GM23248 (cell line): ENCODE data around the gene ST3GAL6. TPM values are rescaled to one million over a fixed set of nuclear protein-coding genes. Genes with fewer than 3 reads are reported as not detected.

Experiments used
- DNase-seq: peaks from one replicate; pipeline ENCODE4 v3.0.0-alpha.2; 2015
- H2AFZ ChIP-seq: fragments of 200-600 bp; sonication (generic); 2 replicates; pipeline ENCODE4 v1.6.1; 2016; ENCODE audit warnings: antibody characterized with exemption
- H3F3A ChIP-seq: fragments of 200-600 bp; sonication (generic); 2 replicates; pipeline ENCODE4 v1.6.1; 2016; ENCODE audit warnings: mild to moderate bottlenecking, antibody characterized with exemption, mixed run types; ENCODE audit not compliant: insufficient read depth
- H3K27ac ChIP-seq: fragments of 200-600 bp; sonication (generic); 2 replicates; pipeline ENCODE4 v1.5.1; 2016; ENCODE audit warnings: mild to moderate bottlenecking
- H3K27me3 ChIP-seq: fragments of 200-600 bp; sonication (generic); replicated peaks from 2 replicates; pipeline ENCODE4 v1.6.1; 2016; ENCODE audit warnings: mild to moderate bottlenecking; ENCODE audit not compliant: insufficient read depth
- H3K36me3 ChIP-seq: fragments of 200-600 bp; sonication (generic); 2 replicates; pipeline ENCODE4 v1.6.1; 2016; ENCODE audit warnings: low read depth, mild to moderate bottlenecking
- H3K4me1 ChIP-seq: fragments of 200-600 bp; sonication (generic); 2 replicates; pipeline ENCODE4 v1.6.1; 2016; ENCODE audit warnings: mild to moderate bottlenecking; ENCODE audit not compliant: insufficient read depth
- H3K4me2 ChIP-seq: fragments of 200-600 bp; sonication (generic); one replicate; pipeline ENCODE4 v1.6.1; 2016; ENCODE audit warnings: mild to moderate bottlenecking; ENCODE audit not compliant: unreplicated experiment
- H3K4me3 ChIP-seq: fragments of 200-600 bp; sonication (generic); 2 replicates; pipeline ENCODE4 v1.5.1; 2016; ENCODE audit warnings: mild to moderate bottlenecking
- H3K79me2 ChIP-seq: fragments of 200-600 bp; sonication (generic); 2 replicates; pipeline ENCODE4 v1.6.1; 2016; ENCODE audit warnings: mild to moderate bottlenecking; ENCODE audit not compliant: insufficient read depth
- H3K9ac ChIP-seq: fragments of 200-600 bp; sonication (generic); 2 replicates; pipeline ENCODE4 v1.6.1; 2016; ENCODE audit warnings: mild to moderate bottlenecking
- H3K9me2 ChIP-seq: fragments of 200-600 bp; sonication (generic); 2 replicates; pipeline ENCODE4 v1.6.1; 2016; ENCODE audit warnings: mixed run types, mild to moderate bottlenecking, moderate library complexity; ENCODE audit not compliant: insufficient read depth
- H3K9me3 ChIP-seq: fragments of 200-600 bp; sonication (generic); one replicate; pipeline ENCODE4 v1.6.1; 2017; ENCODE audit warnings: low read depth
- H4K20me1 ChIP-seq: fragments of 200-600 bp; sonication (generic); 2 replicates; pipeline ENCODE4 v1.6.0; 2016; ENCODE audit not compliant: insufficient read depth
- EZH2 ChIP-seq: fragments of 200-600 bp; sonication (generic); IDR thresholded peaks from 2 replicates; pipeline ENCODE4 v1.6.1; 2018; ENCODE audit warnings: antibody characterized with exemption, mild to moderate bottlenecking; ENCODE audit not compliant: insufficient read depth, poor library complexity, severe bottlenecking
- EZH2phosphoT487 ChIP-seq: fragments of 200-600 bp; sonication (generic); IDR thresholded peaks from 2 replicates; pipeline ENCODE4 v1.6.1; 2018; ENCODE audit warnings: antibody characterized with exemption, moderate library complexity, mild to moderate bottlenecking, low read depth; ENCODE audit not compliant: insufficient read depth
- WGBS, 2 experiments: methylation state at CpG; one replicate each; pipeline ENCODE4 v1.1.6; 2015 to 2017; ENCODE audit warnings: low lambda C conversion rate in 2 of 2, low coverage in 1 of 2; ENCODE audit errors: missing lambda C conversion rate in 2 of 2; 5-methylcytosine and 5-hydroxymethylcytosine counted together
- in situ Hi-C: fragments of 300-500 bp; cut with MboI; formaldehyde crosslinking; loops from 2 replicates; pipeline ENCODE4 v1.15.0; 2020
- polyA plus RNA-seq: library from polyadenylated mRNA; unstranded; fragments of >200 nt; fragmentation: Nextera tagmentation; extraction: Ambion mirVana; gene quantifications from 2 replicates; pipeline ENCODE4 v1.2.1, GENCODE V29; 2016
- total RNA-seq: library from RNA; depleted of rRNA; stranded (reverse); fragments of >200 nt; shearing (Covaris generic); gene quantifications from 2 replicates; pipeline ENCODE4 v1.2.3, GENCODE V29; 2014

ST3GAL6 gene
- total and polyA plus RNA-seq, 2 experiments from 2014 or later, result 1.9 TPM; not detected in 1

DNA sequence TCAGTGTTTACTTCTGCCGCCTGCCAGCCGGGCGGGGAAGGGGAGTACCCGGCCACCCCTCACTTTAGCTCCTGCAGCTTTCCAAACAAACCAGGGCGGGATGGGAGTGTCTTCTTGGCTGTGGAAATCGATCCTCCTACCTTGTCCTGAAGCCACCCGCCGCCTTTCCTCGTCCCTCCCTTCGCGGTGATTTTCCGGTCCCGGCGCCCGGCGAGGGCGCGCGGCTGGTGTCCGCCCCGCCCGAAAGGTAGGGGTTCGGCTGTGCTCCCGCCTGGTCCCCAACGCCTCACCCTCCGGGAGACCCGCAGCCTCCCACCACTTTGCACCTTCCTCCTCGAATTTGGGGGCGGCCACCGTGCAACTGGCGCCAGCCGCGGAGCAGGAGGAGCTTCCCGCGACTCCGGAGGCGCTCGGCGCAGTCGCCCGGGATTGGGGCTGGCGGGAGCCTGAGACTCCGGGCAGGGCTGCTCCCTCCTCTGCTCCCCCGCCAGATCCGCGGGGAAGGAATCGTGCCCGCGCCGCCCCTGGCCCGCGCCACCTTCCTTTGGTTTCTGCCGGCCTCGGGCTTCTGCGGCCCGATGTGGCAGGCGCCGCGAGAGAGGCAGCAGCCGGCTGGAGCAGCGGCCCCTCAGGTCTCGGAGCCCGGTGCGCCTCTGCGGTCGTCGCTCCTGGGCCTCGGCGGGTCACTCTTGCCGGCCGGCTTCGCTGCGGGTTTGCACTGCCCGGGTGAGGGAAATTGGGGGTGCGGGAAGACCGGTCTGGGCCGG is 30.7 kb upstream of the ST3GAL6 start:
- Histone ChIP-seq H3K9ac (no peak overlapping the region), H3K79me2 (no peaks in the 10 kb centered on the region), H3K9me3 (no peaks in the 10 kb centered on the region), H3K4me2 (peak overlapping the region; percentile 40), H3K9me2 (no peaks in the 10 kb centered on the region), H3F3A (no peaks in the 10 kb centered on the region), H2AFZ (peak overlapping the region; percentile 62), H3K4me3 (peak overlapping the region; percentile 66), H3K36me3 (no peaks in the 10 kb centered on the region), H4K20me1 (no peaks in the 10 kb centered on the region), H3K27me3 (peaks cover 66% of the 10 kb centered on the region), H3K27ac (no peak overlapping the region), H3K4me1 (peaks cover 7% of the 10 kb centered on the region; the same call in 1 of the 2 replicates)
- TF ChIP-seq EZH2phosphoT487 (0 out of 2 replicates have a peak, but pooled peaks have one; percentile 20), EZH2 (no peak)
- DNase-seq, result peak; percentile 54
- in situ Hi-C loops, result no loop called here
- WGBS, 2 experiments, result 1 to 3% methylated on average over 49 to 77 of the region's 77 CpGs

DNA sequence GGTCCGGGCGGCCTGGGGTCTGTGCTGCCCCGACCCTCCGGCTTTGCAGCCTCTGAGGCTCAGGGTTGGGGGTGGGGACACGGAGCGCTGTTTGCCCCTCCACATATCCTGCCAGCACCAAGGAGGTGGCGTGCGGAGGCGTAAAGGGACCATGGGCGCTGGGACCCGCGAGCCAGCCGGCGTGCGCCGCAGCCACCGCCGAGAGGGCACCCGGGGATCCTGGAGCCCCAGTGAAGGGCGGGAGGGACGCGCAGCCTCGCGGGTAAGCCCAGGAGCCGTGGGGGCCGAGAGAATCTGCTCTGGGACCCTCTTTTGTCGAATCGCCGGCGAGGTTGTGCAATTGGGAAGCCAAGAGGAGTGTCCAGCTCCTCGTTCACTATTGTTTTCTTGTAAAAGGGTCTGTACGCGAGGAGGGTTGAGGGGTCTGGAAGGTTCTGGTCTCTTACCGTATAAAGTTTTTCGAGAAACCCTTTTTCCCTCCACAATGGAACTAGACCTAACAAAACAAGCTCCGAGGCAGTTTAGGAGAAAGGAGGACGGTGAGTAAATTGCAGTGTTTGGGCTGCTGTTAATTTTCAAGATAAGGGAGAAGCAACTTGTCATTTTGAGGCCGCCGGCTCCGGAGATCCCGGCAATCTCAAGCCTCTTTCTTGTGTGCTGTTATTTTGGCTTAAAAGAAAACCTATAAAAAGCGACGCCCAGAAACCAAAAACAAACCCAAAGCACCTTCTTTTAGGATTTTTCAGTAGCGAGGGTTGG is 29.9 kb upstream of the ST3GAL6 start:
- Histone ChIP-seq H3K27me3 (peaks cover 64% of the 10 kb centered on the region), H3K9me3 (no peaks in the 10 kb centered on the region), H3F3A (no peaks in the 10 kb centered on the region), H4K20me1 (no peaks in the 10 kb centered on the region), H2AFZ (peak overlapping the region; percentile 62), H3K79me2 (no peaks in the 10 kb centered on the region), H3K9ac (no peak overlapping the region), H3K36me3 (no peaks in the 10 kb centered on the region), H3K27ac (no peak overlapping the region), H3K4me3 (peak overlapping the region; percentile 66), H3K4me2 (peak overlapping the region; percentile 40), H3K9me2 (no peaks in the 10 kb centered on the region), H3K4me1 (peaks cover 7% of the 10 kb centered on the region; the same call in 1 of the 2 replicates)
- TF ChIP-seq EZH2phosphoT487 (0 out of 2 replicates have a peak, but pooled peaks have one; percentile 17), EZH2 (peak; percentile 90)
- in situ Hi-C loops, result no loop called here
- WGBS, 2 experiments, result 2% methylated on average over 40 to 42 of the region's 44 CpGs
- DNase-seq, result peak; percentile 19

DNA sequence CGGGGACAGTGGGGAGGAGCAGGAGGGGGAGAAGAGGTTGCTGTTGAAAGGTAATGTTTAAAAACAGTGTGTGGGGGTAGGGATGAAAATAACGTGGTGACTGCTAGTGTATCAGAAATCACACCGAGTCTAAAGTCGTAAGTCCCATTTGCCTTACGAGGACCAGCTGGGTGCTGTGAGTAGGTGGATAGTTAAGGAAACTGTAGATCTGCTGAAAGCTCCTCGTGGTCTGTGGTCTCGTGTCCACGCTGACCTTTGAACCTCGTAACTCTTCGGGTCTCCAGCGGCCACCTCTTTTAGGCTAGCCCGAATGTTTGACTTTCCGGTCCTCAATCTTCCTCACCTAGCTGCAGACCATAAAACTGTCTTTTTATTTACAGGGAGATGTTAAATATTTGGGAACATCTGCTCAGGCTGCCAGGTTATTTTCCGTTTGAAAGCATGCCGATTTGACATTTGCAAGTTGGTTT is 29.3 kb upstream of the ST3GAL6 start:
- no peak for DNase-seq

DNA sequence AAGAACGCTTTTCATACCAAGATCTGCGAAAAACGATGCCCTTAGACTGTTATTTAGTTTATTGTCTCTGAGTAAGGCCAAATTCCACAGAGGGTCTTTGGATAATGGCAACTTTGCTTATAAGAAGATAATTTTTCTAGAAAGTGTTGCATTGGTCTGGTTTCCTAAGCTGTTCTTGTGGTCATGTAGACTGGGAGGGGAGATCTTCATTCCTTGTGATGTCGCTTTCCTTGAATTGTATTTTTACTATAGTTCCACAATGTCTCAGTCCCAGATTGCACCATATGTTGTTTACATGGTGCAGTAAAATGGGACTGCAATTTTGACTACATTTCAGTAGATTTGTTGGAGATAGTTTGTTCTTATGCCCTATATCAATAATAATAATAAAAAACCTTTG is 28.8 kb upstream of the ST3GAL6 start:
- no peaks in the 10 kb centered on the region for H4K20me1 ChIP-seq
- H3K9me2 ChIP-seq, result no peaks in the 10 kb centered on the region
- H3K4me1 ChIP-seq, result peaks cover 7% of the 10 kb centered on the region; the same call in 1 of the 2 replicates
- no peak for DNase-seq
- H3K9me3 ChIP-seq, result no peaks in the 10 kb centered on the region
- peaks cover 65% of the 10 kb centered on the region for H3K27me3 ChIP-seq
- H3K79me2 ChIP-seq, result no peaks in the 10 kb centered on the region
- no peak overlapping the region for H3K9ac ChIP-seq
- no peaks in the 10 kb centered on the region for H3K36me3 ChIP-seq
- WGBS, 2 experiments, result 63 to 66% methylated on average over 4 of the region's 4 CpGs
- H3K4me3 ChIP-seq, result no peak overlapping the region
- no peaks in the 10 kb centered on the region for H3F3A ChIP-seq
- H2AFZ ChIP-seq, result no peak overlapping the region
- H3K27ac ChIP-seq, result no peak overlapping the region
- TF ChIP-seq EZH2, result peak; percentile 15
- TF ChIP-seq EZH2phosphoT487, result no peak
- no peak overlapping the region for H3K4me2 ChIP-seq
- in situ Hi-C loops, result no loop called here

More for the DNA sequence above, 29.3 kb upstream of the ST3GAL6 start:
- in situ Hi-C loops, result no loop called here
- Histone ChIP-seq H3K27me3 (peaks cover 60% of the 10 kb centered on the region), H2AFZ (peak overlapping the region; percentile 62), H4K20me1 (no peaks in the 10 kb centered on the region), H3F3A (no peaks in the 10 kb centered on the region), H3K27ac (no peak overlapping the region), H3K4me3 (peak overlapping the region; percentile 66), H3K9ac (no peak overlapping the region), H3K4me1 (peaks cover 7% of the 10 kb centered on the region; the same call in 1 of the 2 replicates), H3K79me2 (no peaks in the 10 kb centered on the region), H3K9me2 (no peaks in the 10 kb centered on the region), H3K4me2 (peak overlapping the region; percentile 40), H3K9me3 (no peaks in the 10 kb centered on the region), H3K36me3 (no peaks in the 10 kb centered on the region)
- peak; percentile 77 for TF ChIP-seq EZH2
- TF ChIP-seq EZH2phosphoT487, result no peak
- 19 to 23% methylated on average over 14 to 15 of the region's 15 CpGs for WGBS, 2 experiments
